Muscle layer of colon (tissue), 2 donors: ENCODE results near the gene NYAP1.
A peak's percentile ranks its signal among the peaks of the same experiment; 100 is the strongest.
"Not testable (repeated sequence)": the region's sequence is repeated elsewhere in the genome, so short reads cannot be mapped to it uniquely, and the experiment has no call there.

Experiments
- H3K27ac ChIP-seq: one replicate; pipeline ENCODE4 v1.7.0; 2013; ENCODE audit warnings: low read depth, mild to moderate bottlenecking, low read length, moderate library complexity
- H3K27me3 ChIP-seq, 2 donors: one replicate each; pipeline ENCODE4 v1.7.0; 2013; ENCODE audit warnings: low read length in 2 of 2, mild to moderate bottlenecking in 2 of 2; ENCODE audit not compliant: insufficient read depth in 2 of 2, control insufficient read depth in 1 of 2
- H3K36me3 ChIP-seq: one replicate; pipeline ENCODE4 v1.7.0; 2013; ENCODE audit warnings: mild to moderate bottlenecking, low read length; ENCODE audit not compliant: insufficient read depth
- H3K4me1 ChIP-seq: one replicate; pipeline ENCODE4 v1.7.0; 2013; ENCODE audit warnings: mild to moderate bottlenecking, low read length; ENCODE audit not compliant: insufficient read depth
- H3K4me3 ChIP-seq, 2 donors: one replicate each; pipeline ENCODE4 v1.7.0; 2013; ENCODE audit warnings: low read length in 2 of 2, low read depth in 1 of 2, mild to moderate bottlenecking in 1 of 2, moderate library complexity in 1 of 2
- H3K9ac ChIP-seq: one replicate; pipeline ENCODE4 v1.7.0; 2013; ENCODE audit warnings: low read length
- H3K9me3 ChIP-seq: one replicate; pipeline ENCODE4 v1.7.0; 2013; ENCODE audit warnings: mild to moderate bottlenecking, low read length
- donor health status: abdominal sarcoma.
- donor health status: Adenocarcinoma of cecum.

The NYAP1 gene

DNA sequence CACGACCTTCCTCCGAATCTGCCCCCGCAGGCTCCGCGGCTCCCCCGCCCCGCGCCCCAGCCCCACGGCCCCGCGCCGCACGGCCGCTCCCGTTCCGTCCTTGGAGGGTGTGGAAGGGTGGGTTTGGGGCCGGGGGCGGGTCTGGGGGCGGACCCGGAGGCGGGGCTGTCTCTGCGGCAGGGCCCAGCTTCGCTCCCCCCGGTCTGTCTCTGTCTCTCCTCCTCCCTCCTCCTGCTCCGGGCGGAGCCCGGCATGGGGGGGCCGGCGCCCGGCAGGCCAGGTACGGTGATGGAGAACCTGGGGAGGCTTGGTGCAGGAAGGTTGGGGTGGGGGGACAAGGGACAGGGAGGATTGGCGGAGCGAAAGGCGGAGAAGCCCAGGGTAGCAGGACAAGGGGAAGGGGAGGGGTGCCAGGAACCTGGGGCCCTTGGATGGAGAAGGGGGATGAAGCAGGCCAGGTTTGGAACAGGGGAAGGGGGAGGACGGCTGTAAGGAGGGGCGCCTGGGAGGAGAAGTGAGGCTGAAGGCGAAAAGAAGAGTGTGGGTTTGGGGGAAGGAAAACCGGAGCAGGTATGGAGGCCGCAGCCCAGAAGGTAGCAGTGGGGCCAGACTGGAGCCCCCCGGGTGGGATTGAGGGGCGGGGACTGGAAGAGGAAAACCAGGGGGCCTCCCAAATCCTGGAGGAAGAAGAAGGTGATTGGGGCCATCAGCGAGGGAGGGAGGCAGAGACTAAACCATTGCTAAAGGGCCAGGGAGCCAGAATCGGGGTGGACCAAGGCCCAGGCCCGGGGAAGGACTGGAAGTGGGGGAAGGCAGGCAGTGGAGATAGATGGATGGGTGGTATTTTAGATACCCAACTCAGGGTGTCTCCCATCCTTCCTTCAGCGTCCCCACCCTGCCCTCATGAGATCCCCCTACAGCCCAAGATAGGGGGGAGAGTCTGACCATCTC lies at the start of gene NYAP1:
Gene NYAP1 (plus strand): TSS at position 206 of the 951 bp plus-strand sequence. CDS start 1,385 bp downstream, outside the sequence.
- no peaks in the 10 kb centered on the region for H3K9me3 ChIP-seq
- H3K9ac ChIP-seq = no peak within 1 kb of the TSS
- peaks cover 15% of the 10 kb centered on the region for H3K4me1 ChIP-seq
- peak within 1 kb of the TSS; percentile 32 to 44 for H3K4me3 ChIP-seq
- H3K27me3 ChIP-seq = no peaks in the 10 kb centered on the region
- H3K36me3 ChIP-seq = no peaks in the 10 kb centered on the region
- no peak within 1 kb of the TSS for H3K27ac ChIP-seq

DNA sequence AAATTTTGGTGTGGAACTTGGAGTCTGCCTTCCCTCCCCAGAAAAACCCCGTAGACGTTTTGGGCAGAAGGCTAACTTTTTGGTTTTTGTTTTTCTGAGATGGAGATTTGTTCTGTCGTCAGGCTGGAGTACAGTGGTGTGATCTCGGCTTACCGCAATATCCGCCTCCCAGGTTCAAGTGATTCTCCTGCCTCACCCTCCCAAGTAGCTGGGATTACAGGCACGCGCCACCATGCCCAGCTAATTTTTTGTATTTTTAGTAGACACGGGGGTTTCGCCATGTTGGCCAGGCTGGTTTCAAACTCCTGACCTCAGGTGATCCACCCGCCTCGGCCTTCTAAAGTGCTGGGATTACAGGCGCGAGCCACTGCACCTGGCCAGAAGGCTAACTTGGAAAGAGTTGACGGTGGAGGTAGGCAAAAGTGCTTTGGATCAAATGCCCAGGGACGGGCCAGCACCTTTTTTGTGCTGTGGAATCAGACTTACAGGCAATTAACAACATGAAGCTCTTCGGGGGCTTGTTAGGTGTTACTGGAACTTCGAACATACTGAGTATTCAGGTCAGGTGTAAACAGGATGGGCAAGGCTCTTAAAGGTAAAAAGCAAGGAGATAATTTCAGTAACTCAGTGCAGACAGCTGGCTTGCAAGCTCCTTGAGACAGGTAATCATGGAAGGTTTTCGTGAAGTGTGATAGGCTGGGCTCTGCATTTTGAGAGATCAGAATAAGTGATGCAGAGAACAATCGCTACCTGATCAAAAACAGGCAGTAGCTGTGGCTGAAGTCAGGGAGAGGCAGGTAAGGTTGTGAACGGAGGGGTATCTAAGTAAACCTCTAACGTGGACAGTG lies 49.2 kb upstream of the NYAP1 start:
- Histone ChIP-seq H3K27ac (no peak overlapping the region), H3K9ac (peak overlapping the region; percentile 19), H3K27me3 (no peaks in the 10 kb centered on the region), H3K4me1 (peaks cover 35% of the 10 kb centered on the region), H3K4me3 (peak overlapping the region; percentile 47 to 84), H3K36me3 (peaks cover 37% of the 10 kb centered on the region), H3K9me3 (no peaks in the 10 kb centered on the region)

DNA sequence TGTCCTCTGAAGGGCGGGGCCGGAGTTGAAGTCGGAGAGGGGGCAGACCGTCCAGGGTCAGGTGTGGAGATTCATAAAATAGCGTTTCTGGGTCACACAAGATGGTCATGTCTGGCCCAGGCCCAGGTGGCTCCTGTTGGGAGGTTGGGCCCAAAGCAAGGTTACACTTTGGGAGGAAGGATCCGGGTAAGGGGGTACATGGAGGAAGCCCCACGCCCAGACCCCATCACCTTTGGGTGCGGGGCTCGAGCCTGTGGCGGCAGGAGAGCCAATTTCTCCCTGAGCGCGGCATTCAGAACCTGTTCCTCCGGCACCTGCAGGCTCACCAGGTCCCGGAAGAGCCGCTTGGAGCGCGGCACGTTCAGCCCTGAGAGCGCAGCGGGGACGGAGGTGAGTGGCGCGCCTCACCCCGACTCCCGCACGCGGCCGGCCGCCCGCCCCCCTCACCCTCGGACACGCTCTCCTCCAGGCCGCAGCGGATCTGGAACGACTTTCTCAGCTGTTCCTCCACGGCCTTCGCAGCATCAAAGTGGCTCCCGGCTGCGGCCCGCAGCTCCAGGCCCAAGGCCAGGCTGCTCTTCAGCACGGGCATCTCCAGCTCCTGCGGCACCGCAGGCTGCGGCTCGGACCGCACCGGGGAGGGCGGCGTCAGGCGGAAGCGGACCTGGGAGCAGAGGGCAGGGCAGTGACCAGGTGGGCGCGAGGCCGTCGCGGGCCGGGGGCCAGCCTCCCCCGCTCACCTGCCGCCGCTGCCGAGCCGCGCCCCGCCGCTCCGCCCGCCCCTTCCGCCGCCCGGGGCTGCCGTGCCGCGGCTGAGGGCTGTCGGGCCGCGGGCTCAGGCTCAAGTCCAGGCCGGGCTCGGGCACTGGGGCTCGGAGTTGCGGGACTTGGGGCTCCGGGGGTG lies 48.1 kb upstream of the NYAP1 start:
- Histone ChIP-seq H3K27ac (peak overlapping the region; percentile 92), H3K9me3 (no peaks in the 10 kb centered on the region), H3K4me1 (peaks cover 32% of the 10 kb centered on the region), H3K27me3 (no peaks in the 10 kb centered on the region), H3K36me3 (peaks cover 37% of the 10 kb centered on the region), H3K4me3 (peak overlapping the region; percentile 47 to 84), H3K9ac (peak overlapping the region; percentile 19)

DNA sequence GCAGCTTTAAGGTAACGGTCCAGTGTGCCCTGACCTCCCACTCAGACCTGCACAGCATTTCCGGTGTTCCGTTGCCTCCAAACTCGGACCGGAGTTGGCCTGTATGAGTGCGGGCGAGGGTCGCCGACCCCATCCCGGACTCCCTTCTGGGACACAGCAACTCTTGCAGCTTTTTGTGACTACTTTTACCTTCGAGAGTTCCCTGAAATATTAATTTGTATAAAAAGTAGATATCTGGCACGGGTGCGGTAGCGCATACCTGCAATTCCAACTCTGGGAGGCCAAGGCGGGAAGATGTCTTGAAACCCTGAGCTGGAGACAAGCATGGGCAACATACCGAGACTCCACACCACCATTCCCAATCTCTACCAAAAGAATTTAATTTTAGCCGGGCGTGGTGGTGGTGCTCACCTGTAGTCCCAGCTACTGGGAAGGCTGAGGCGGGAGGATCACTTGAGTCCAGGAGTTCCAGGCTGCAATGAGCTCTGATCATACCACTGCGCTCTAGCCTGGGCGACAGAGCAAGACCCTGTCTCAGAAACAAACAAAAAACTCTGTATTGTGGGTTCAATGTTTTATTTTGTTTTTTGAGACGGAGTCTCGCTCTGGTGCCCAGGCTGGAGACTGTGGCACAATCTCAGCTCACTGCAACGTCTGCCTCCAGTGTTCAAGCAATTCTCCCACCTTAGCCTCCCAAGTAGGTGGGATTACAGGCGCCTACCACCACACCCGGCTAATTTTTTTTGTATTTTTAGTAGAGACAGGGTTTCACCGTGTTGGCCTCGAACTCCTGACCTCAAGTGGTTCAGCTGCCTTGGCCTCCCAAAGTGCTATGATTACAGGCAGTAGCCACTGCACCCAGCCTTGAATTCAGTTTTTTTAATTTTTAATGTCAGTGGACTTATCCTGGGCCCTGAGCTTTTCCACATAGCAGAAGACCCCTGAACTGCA lies 46.3 kb upstream of the NYAP1 start:
- H3K4me3 ChIP-seq = peak overlapping the region in 1 of 2 donors; percentile 84
- H3K27me3 ChIP-seq = no peaks in the 10 kb centered on the region
- H3K4me1 ChIP-seq = peaks cover 14% of the 10 kb centered on the region
- peak overlapping the region; percentile 44 for H3K27ac ChIP-seq
- H3K9ac ChIP-seq = no peak overlapping the region
- H3K36me3 ChIP-seq = peaks cover 26% of the 10 kb centered on the region
- no peaks in the 10 kb centered on the region for H3K9me3 ChIP-seq

DNA sequence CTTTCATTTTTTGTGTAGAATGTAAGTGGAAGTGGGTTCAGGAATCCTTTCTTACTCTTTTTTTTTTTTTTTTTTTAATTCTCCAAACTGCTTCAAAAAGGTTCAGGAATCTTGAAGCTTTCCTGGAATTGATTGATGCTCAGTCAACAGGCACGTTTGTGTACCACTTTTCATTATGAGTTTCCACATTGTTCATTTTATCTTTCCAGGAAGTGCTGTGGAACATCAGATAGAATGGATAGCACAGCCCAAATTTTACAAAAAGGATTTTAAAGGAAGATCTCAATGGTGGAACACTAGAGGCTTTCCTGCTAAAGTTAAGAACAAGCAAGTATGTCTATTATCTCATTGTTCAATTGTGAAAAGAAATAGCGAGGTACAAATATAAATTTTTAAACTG lies 45.6 kb upstream of the NYAP1 start:
- peaks cover 11% of the 10 kb centered on the region for H3K4me1 ChIP-seq
- H3K27me3 ChIP-seq = no peaks in the 10 kb centered on the region
- H3K36me3 ChIP-seq = peaks cover 19% of the 10 kb centered on the region
- H3K27ac ChIP-seq = no peak overlapping the region
- no peak overlapping the region for H3K4me3 ChIP-seq
- no peaks in the 10 kb centered on the region for H3K9me3 ChIP-seq
- no peak overlapping the region for H3K9ac ChIP-seq

DNA sequence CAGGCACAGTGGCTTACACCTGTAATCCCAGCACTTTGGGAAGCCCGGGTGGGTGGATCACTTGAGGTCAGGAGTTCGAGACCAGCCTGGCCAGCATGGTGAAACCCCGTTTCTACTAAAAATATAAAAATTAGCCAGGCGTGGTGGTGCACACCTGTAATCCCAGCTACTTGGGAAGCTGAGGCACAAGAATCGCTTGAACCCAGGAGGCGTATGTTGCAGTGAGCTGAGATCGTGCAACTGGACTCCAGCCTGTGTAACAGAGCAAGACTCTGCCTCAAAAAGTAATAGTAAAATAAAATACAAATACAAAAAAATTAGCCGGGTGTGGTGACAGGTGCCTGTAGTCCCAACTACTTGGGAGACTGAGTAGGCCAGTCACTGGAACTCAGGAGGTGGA lies 45.0 kb upstream of the NYAP1 start:
- not testable (repeated sequence) for H3K4me3 ChIP-seq, H3K9me3 ChIP-seq, H3K9ac ChIP-seq, H3K27me3 ChIP-seq, H3K27ac ChIP-seq
- Histone ChIP-seq H3K4me1 (peaks cover 11% of the 10 kb centered on the region), H3K36me3 (peaks cover 14% of the 10 kb centered on the region)

DNA sequence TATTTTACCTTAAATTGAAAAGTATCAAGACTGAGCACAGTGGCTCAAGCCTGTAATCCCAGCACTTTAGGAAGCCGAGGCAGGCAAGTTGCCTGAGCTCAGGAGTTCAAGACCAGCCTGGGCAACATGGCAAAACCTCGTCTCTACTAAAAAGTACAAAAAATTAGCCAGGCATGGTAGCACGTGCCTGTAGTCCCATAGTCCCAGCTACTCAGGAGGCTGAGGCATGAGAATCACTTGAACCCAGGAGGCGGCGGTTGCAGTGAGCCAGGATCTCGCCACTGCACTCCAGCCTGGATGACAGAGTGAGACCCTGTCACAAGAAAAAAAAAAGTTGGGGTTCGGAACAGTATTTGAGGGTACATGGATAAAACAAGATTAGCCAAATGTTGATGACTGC lies 44.5 kb upstream of the NYAP1 start:
- H3K36me3 ChIP-seq, H3K9ac ChIP-seq, H3K27me3 ChIP-seq, H3K9me3 ChIP-seq, H3K4me3 ChIP-seq, H3K27ac ChIP-seq: not testable (repeated sequence)
- peaks cover 11% of the 10 kb centered on the region for H3K4me1 ChIP-seq

DNA sequence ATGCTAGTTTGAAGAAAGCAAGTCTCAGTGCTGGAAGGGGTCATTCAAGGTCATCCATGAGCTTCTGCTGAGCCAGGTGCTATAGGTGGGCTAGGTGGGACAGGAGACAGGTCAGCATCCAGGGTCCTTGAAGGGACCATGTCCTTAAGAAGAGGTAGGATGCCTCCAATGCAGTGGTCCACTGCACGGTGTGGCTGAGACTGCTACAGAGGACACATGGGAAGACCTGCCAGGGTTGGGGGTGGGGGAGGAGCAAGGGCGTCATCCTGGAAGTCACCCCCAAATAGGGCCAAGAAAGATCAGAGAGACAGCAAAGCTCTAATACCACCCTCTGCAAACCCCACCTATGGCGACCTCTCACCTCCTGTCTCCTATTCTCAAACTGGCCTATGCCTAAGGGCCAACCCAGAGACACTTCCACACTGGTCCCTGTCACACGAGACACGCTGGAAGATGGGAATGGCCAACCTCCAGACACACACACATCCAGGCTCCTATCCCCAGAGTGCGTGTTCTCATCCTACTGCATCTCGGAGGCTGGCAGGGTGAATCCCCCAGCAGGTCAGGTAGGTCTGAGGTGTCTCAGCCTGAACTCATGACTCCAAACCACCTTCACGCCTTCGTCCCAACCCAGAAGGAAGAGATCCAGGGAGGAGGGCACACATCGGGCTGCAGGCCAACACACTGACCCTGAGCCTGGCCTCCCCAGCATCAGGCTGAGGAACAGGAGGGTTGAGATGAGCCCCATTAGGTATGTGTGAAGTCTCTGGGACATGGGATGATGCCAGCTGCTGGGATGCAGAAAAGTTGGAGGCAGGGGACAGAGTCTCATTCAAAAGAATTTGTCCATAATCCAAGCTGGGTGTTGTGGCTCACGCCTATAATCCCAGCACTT lies 41.8 kb upstream of the NYAP1 start:
- no peaks in the 10 kb centered on the region for H3K9me3 ChIP-seq

DNA sequence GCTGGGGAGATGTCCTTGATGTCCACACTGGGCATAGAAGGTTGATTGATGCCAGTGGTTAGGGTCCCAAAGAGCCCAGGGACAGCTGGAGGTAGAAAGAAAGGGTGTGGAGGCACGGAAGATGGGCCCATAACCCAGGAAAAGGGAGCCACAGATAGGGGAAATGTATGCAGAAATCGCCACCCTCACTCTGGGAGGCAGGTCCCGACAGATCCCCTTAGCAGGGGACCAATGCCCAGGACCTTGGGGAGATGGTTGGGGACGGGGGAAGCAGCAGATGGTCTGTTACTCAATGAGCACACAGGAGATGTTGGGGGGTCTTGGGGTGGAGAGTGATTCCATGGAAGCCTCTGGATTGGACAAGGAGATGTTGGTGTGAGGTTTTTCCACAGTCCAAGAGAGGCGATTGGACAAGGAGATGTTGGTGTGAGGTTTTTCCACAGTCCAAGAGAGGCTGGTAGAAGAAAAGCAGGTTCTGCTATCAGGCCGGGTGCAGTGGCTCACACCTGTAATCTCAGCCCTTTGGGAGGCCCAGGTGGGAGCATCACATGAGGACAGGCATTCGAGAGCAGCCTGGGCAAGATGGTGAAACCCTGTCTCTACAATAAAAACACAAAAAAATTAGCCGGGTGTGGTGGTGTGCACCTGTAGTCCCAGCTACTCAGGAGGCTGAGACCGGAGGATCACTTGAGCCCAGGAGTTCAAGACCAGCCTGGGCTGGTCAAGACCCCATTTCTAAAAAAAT lies 40.5 kb upstream of the NYAP1 start:
- H3K27me3 ChIP-seq = no peaks in the 10 kb centered on the region
- no peak overlapping the region for H3K9ac ChIP-seq
- no peak overlapping the region for H3K27ac ChIP-seq

More for the DNA sequence above, 41.8 kb upstream of the NYAP1 start:
- Histone ChIP-seq H3K27me3 (no peaks in the 10 kb centered on the region), H3K4me3 (no peak overlapping the region), H3K9ac (no peak overlapping the region), H3K4me1 (no peaks in the 10 kb centered on the region), H3K27ac (no peak overlapping the region), H3K36me3 (no peaks in the 10 kb centered on the region)

More for the DNA sequence above, 40.5 kb upstream of the NYAP1 start:
- H3K36me3 ChIP-seq = no peaks in the 10 kb centered on the region
- no peak overlapping the region for H3K4me3 ChIP-seq
- no peaks in the 10 kb centered on the region for H3K4me1 ChIP-seq
- no peaks in the 10 kb centered on the region for H3K9me3 ChIP-seq
